Astrocyte (in vitro differentiated cells and primary cell): ENCODE data around the gene JOSD2.

ENCODE experiments used
- CTCF ChIP-seq: IDR thresholded peaks from 2 replicates; pipeline ENCODE4 v1.5.1; 2011; ENCODE audit warnings: low read depth, mild to moderate bottlenecking, inconsistent platforms, low read length, moderate library complexity; ENCODE audit not compliant: insufficient read depth
- EZH2 ChIP-seq: IDR thresholded peaks from 2 replicates; pipeline ENCODE4 v1.6.1; 2012; ENCODE audit warnings: mild to moderate bottlenecking, low read length, inconsistent platforms; ENCODE audit not compliant: insufficient read depth

GRCh38 chr19:50501568-50502475, 9.2 kb downstream of the JOSD2 start:
- TF ChIP-seq CTCF (no peak), EZH2 (no peak)
